Fibroblast of upper back skin (primary cell): ENCODE measurements around the gene GRIP2.

Experiments used
- DNase-seq: peaks from one replicate; pipeline ENCODE4 v3.0.0-alpha.2; 2013

The GRIP2 gene

DNA sequence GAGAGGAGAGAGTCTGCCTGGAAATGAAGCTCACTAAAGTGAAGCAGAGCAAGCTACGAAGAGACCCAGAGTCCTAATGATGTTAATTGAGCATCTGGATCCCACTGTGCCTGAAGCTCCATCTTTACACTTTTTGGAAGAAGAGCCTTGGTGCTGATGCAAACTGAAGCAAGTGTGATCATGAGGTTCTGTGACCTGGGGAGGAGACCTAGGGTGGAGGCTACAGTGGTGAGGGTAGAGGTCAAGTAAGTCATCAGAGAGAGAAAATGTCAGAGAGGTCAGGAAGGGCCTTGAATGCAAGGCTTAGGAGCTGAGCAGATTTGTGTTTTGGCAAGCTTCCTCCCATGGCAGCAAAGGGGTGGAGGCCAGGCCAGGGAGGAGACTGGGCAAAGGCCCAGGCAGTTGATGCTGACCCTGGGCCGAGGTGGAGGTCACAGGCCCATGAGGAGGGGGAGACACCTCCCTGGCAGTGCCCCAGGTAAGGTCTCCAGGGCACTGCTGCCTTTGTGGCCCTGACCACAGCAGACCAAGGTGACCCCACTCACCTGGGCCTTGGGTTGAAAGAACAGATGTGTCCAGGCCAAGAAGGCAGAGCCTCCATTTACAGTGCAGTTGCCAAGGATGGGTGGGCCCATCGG is 1.6 kb downstream of the GRIP2 start:
- no peak for DNase-seq

DNA sequence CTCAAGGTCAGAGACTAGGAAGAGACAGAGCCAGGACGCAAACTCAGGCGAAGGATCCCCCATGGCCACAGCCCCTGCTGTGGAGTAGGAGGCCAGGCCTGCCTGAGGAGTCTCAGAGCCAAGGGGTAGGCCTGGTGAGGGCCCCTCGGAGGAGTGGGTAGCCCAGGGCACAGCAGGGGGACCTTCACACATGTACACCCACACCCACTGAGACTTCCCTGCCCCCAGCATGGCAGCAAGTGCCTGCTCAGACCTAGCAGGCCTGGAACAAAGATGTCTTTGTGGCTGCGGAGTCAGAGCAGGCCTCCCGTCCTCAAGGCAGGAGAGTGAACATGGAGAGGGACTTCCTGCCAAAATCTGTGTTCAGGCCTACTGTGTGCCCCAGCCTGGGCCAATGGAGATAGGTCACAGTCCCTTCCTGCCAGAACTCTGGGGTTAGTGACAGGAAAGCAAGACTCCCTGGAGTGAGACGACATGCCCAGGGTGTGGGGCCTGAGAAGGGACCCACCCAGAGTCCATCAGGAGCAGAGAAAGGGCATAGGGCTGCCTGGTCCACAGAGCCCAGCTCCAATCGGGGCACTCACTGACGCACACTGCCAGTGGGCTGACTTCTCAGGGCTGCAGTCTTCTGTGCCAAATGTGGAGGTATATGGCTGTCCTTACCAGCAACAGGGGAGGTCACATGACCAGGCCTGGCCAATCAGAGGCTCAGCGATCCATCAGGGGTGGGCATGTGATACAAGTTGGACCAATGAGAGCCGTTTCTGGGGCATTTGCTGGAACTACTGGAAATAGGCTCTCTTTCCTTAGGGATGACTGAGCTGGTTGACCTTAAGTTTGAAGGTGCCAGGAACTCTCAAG is 2.3 kb downstream of the GRIP2 start:
- no peak for DNase-seq

DNA sequence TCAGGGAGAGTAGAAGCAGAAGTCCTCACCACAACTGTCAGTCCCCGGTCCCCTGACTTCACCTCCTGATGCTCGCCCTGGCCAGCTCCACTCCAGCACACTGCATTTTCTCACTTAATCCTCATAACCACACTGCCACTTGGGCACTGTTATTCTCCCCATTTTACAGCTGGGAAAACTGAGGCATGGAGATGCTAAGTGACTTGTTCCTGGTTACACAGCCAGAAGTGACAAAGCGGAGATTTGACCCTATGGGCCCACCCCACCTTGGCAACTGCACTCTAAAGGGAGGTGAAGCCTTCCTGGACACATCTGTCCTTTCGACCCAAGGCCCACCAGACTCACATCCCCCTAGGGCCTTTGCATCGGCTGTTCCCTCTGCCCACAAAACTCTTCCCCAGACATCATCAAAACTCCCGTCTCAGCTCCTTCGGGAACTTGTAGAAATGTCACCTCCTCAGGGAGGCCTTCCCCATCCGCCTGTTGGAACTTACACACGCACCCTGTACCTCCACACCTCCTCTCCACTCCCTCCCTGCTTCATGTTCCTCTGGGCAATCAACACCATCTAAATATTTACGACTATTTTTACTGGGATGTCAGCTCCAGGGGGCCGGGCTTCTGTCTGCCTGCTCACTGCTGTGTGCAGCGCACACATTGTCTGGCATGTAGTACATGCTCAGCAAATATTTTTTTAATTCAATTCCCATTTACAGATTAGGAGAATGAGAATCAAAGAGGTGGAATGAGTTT is 3.1 kb downstream of the GRIP2 start:
- no peak for DNase-seq

DNA sequence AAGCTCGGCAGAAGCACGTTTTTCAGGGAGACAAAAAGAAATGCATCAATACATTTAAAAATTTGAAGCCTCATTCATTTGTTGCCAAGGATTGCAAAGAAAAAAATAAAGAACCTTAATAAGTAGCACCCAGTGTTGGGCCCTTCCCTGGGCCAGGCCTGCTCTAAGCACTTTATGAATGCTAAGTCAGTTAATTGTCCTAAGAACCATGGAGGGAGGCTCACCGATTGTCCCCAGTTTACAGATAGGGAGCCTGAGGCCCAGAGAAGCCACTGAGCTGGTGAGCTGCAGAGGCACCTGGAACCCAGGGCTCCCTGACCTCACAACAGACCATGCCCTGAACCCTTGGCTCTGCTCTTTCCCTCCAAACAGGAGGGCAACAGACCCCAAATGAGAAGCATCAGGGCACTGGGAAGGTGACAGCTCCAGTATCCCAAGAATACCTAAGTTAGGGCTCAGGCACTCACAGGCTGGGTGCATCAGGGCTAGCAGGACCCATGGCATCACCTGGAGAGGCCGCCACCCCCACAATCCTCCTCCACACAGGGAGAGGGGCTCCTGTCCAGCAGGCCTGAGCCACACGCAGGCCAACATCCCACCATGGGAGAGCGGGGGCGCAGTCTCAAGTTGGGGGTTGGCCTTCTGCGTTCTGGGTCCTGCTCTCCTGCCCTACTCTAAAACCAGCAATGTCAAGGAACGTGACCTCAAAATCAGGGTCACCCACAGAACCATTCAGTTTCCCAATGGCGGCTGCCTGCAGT is 3.9 kb downstream of the GRIP2 start:
- DNase-seq = no peak

DNA sequence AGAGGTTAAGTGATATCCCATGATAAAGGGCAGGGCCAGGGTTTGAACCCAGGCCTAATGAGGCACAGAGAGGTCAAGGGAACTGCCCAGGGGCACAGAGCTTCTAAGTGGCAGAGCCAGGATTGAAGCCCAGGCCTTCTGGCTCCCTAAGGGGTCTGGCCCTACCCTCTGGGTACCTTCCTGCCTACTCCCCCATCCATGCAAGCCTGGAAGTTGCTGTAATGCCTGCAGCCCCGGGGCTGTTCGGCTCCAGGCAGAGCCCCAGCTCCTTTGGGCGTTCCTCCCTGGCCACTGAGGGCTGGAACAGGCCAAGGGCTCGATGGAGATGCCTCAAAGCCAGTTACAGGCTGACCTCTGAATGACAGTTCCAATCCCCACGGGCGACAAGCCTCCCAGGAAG is 4.5 kb downstream of the GRIP2 start:
- no peak for DNase-seq

DNA sequence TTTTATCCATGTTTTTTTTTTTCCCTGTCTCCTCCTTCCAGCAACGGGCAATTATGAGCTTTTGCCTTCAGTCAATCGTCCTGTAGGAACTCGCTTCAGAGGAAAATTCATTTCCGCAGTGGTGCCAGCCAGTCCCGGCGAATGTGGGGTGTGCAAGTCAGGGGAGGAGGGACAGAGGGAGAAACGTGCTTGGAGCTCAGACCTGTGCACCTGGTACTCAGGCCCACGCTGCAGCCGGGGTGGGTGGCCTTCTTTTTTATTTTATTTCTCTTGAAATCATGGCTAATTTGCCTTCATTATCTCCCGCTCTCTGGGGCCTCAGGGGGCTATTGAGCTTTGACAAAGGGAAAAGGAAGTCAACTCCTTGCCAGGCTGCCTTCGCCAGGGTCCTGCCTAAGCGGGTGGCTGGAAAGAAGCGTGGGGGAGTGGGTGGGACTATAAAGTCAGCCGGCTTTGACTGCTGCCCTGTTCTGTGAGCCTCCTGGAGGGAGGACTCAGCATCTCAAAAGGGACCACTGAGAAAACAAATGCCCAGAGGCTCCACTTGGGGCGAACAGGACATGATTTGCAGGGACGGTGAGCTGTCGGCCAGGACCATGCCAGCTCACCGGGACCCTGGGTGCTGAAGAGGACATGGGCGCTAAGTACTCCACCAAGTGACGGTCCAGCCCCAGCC is 5.5 kb downstream of the GRIP2 start:
- DNase-seq = no peak

DNA sequence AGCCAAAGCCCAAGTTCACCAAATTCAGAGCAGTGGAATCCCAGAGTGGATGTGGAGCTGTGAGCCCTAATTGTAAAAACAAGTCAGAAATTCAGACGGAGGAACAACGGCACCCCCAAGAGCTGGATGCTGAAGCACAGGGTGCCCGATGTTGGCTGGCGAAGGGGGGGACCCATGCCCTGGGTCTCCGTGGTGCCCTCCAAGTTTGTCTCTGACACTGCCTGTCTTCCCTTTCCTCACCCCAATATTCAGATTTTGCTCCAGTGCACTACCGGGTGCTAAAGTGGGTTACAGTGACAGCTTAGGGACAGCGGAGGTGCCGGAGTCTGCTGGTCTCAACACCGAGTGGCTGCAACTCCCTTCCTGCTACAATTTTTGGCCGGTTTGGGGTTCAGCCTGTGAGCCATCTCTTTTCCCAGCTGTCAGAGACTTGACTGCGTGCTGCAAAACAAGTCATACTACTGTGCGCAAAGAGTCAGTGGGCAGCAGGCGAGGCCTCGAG is 6.6 kb downstream of the GRIP2 start:
- no peak for DNase-seq

DNA sequence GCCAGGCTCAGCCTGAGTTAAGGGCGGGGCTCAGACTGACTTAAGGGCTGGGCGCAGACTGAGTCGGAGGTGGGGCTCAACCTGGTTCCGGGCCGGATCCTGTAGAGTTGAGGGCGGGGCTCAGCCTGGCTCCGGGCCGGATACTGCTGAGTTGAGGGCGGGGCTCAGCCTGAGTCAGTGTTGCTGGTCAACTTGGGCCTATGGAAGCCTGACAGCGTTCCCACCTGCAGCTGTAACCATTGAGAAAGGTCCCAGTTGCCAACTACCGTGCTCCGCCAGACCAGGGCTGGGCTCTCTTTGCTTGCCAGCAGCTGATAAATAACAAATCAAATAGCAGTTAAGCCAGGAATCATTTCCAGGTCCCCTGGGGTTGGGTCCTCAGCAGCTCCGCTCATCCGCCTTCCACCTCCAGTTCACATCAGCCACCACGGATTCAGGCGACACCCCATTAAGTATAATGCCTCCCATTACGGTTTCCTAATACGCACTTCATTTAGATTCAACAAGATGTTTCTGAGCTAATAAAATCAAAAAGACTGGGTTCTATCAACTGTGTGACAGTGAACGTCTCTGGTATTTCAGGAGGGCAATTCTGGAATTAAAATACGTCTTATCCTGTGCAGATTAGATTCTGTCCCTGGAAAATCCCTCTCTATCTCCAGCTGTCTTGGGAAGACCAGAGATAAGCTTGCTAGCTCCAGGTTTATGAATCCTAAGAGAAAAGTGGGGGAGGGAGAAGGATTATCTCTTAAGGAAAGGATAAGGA is 7.3 kb downstream of the GRIP2 start:
- no peak for DNase-seq

DNA sequence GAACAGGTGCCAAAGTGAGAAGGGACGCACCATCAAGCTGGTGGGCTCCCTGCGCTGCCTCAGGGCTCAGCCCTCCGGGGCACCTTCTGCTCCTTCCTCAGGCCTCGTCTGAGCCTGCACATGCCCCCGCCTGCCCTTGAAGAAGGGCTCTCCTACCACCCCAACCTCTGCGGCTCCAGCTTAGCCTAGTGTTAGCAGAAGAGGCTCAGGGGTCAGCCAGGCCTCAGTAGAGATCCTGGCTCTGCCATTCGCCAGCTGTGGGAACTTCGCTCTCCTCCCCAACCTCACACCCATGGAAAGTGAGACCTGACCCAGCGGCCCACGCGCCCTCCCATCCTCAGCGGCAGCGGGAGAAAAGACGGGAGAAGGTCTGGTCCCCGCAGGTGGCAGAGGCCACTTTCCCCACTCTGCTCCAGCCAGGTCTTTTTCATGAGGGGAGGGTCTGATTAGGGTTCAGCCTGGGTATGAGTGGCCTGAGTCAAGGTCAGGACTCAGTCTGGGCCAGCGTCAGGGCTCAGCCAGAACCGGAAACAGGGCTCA is 8.2 kb downstream of the GRIP2 start:
- no peak for DNase-seq

DNA sequence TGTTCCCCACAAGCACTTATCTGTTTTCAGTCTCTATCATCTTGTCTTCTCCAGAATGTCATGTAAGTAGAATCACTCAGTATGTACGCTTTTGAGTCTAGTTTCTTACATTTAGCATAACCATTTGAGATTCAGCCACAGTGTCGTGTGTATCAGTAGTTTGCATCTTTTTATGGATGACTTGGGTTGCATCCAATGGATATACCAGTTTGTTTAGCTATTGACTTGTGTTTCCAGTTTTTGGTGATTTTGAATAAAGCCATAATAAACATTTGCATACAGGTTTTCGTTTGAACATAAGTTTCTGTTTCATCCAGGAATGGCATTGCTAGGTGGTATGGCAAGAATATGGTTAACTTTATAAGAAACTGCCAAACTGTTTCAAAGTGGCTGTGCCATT is 12.1 kb downstream of the GRIP2 start:
- DNase-seq = no peak

DNA sequence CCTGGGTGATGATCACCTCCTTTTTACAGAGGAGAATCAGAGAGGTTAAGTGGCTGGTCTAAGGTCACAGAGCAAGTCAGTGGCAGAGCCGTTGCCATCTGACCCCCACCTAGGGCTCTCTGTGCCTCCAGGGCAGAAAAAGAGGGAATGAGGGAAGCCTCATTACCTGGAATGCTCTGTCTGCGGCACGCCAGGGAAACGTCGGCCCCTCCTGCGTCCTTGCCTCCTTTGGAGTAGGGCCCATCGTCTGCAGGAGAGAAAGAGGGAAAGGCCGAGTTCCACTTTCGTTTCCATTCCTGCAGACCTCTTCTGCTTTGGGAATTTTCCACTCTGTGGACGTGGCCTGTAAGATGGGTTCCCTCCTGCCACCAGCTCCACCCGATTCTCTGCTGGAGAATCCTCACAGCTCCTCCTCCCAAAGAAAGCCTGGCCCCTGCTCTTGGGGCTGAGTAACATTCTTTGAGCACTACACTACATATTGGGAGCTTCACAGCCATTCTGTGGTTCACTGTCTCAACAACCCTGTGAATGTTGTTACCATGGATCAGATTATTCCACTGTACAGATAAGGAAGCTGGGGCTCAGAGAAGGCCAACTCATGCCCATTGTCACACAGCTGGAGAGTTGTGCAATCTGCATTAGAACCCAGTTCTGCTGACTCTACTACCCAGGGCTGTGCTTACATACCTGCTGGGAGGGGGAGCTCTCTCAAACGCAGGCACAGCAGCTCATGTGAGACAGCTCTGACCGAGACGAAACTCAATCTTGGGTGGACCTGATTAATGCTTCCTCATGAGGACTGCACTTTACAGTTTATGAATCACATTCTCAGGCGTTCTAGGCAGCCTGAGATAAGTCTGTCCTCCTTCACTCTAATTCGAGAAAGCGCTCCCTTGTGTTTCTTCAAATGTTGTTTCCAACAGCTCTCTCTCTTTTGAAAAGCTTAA is 14.2 kb downstream of the GRIP2 start:
- DNase-seq = peak; percentile 35

DNA sequence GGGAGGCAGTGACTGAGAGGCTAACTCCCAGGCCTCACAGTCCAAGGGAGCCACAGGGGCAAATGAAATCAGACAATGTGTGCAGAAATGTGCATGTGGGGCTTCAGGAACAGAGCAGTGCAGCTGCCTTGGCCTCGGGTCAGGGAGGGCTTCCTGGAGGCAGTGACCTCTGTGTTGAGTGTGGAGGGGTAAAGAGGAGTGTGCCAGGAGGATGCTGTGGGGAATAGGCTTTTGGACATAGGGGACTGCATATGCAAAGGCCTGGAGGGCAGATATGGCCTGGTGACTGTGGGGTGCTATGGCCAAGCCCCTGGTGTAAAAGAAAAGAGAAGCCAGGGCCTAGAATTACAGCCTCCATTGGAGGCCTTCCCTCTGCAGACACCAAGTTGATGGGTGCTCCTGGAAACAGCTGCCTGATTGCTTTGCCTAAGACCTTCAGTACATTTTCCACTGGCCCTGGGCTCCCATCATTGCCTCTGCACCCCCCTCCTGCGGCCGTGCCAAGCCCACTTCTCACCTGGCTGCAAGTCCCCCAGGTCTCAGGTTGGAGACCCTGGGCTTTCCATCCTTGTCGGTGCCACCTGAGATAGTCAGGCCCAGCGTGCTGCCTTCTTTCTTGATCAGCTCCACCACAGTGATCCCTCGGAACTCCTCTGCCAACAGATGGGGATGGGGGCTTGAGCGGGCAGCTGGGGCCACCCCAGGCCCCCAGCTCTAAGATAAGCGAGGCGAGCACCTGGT is 15.1 kb downstream of the GRIP2 start:
- DNase-seq = no peak

DNA sequence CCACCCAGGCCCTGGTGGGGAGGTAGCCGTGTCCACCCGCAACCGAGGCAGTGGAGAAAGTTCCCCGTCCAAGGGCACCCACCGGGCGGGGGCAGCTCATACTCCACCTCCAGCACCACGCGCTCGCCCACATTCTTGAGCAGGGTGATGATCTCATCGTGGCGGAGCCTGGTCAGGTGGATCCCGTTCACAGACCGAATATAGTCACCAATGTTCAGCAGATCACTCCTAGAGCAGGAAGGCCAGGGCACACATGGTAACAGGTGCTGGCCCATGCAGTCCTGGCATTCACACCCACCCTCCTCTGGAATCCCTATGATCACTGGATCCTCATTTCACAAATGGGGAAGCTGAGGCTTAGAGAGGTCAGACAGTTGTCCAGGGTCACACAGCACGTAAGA is 15.8 kb downstream of the GRIP2 start:
- no peak for DNase-seq

DNA sequence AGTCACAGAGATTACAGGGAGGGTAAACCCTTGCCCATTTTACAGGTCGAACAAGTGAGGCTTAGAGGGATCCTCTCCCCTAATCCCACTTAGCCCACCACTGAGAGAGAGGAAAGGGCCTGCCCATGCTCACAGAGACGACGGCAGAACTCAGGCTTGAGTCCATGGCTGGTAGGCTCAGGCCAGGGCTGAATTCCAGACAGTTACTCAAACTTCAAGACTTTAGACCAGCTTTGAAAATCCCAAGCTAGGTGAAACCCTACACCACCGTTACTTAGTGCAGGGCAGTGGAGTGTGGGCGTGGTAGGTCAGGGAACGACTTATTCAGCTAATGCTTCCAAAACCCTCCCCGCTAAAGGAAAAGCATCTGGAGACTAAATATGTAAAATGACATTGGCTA is 16.4 kb downstream of the GRIP2 start:
- DNase-seq = no peak

DNA sequence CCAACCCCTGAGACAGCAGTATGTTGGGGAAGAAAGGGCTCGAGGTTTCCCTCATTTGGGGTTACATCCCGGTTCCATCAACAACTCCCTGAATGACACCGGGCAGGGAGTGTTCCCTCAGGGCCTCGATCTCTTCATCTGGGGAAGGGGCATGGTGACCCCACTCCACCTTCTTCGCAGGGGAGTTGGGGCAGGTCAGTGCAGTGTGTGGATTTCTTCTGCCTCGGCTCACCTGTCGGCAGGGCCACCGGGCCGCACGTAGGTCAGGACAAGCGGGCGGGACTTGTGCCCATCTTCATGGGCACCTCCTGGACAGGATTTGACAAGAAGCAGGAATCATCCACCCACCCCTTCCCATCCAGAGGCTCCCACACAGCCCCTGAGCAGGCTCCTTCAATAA is 17.4 kb downstream of the GRIP2 start:
- DNase-seq = no peak

DNA sequence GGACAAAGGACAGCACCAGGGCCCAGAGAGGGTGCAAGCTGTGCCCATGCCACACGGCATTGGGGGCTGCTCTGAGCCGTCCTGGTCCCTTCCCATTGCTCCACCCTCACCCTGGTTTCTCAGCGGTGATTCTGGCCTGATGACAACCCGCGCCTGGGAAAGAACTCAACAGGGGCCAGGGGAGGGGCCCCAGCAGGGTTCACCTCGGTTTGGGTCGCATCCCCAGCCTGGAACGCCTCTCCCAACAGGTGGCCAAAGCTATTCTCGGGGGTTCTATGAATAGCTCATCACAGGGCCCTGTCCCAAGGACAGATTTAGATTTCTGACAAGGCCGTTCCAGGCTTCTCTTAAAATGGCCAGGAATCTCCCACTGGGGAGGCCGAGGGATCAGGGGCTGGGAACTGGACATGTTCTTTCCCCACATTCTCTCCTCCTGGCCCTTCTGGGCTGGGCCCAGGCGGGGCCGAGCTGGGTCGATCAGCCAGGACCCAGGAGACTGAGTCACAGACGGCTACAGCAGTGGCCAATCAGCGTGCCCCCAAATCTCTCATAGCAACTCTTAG is 17.9 kb downstream of the GRIP2 start:
- no peak for DNase-seq

DNA sequence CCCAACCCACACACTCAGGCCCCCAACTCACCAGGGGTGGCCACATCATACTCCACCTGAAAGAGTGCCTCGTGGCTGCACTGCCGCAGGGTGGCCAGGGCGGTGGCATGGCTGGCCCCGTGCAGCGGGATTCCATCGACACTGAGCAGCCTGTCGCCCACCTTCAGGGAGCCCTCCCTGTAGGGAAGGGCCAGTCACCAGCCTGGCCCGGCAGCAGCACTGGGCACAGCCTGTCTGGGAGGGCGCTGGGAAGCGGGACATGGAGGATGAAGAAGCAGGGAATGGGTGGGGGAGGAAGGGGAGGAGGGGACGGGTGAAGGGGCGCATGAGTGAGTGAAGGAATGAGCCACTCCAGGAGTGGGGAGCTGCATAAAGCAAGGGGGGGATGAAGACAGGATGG is 18.5 kb downstream of the GRIP2 start:
- DNase-seq = no peak

DNA sequence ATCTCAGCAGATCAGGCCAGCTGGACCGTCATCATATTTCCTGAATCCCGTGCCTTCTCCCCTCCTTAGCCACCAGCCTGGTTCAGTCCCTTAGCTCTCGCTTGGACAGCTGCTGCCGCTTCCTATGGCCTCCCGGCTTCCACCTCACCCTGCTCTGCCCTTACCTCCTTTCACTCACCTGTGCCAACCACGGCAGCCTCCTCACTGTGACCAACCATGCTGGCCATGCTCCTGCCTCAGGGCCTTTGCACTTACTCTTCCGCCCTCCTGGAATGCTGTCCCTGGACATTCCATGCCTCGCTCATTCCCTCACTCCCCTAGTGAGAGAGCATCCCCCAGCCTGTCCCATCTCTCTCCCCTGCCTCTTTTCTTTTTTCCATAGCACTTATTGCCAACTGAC is 19.2 kb downstream of the GRIP2 start:
- DNase-seq = no peak

DNA sequence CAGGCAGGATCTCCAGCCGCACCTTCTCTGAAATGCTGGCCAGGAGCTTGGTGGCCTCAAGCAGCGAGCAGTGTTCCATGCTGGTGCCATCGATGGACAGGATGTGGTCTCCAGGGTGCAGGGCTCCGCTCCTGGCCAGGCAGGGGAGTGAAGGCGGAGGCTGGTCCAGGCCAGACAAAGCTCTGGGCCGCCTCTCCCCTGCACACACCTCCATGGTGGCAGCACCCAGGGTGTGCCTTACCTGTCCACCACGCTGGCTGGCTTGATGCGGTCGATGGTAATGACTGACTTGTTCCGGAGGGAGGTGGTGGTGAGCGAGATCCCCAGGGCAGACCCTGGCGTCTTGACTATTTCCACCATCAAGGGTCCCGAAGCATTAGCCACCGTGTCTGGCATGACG is 20.0 kb downstream of the GRIP2 start:
- no peak for DNase-seq
